T-cell (primary cell): Measurements from ENCODE around the gene PYGB. TPM values are rescaled to one million over a fixed set of nuclear protein-coding genes. Genes with fewer than 3 reads are reported as not detected.
A peak's percentile ranks its signal among the peaks of the same experiment; 100 is the strongest.
"Not testable (repeated sequence)": the region's sequence is repeated elsewhere in the genome, so short reads cannot be mapped to it uniquely, and the experiment has no call there.

Experiments used
- ATAC-seq, 4 experiments: fragments of 200-7000 bp in 3 of 4; fragments of 150-1000 bp in 1 of 4; cut with Tn5 transposase; replicated peaks in 1 of 4; 1 replicate in 3 of 4; 2 replicates in 1 of 4; pipeline ENCODE4 v1.10.0; 2021; ENCODE audit warnings: moderate library complexity in 3 of 4, mild to moderate bottlenecking in 2 of 4, moderate number of reproducible peaks in 1 of 4
- CTCF ChIA-PET, 2 donors: fragments of 300-600 bp; sonication (Branson Sonifier 250); formaldehyde crosslinking; loops; one replicate each; lab custom pipeline; 2022; ENCODE audit warnings: antibody characterized with exemption in 2 of 2; lab: Charles Lee
- POLR2A ChIA-PET, 2 donors: fragments of 300-600 bp; sonication (Branson Sonifier 250); formaldehyde crosslinking; loops; one replicate each; lab custom pipeline; 2022; ENCODE audit warnings: antibody characterized with exemption in 2 of 2; lab: Charles Lee
- DNase-seq, 35 experiments: peaks; one replicate each; pipeline versions ENCODE4 v3.0.0 to v3.0.0-alpha.2; 2013 to 2023
- H3K27ac ChIP-seq: one replicate; pipeline ENCODE4 v1.5.1; 2013; ENCODE audit warnings: low read length
- H3K27me3 ChIP-seq, 2 experiments: replicated peaks in 1 of 2; 1 replicate in 1 of 2; 2 replicates in 1 of 2; pipeline versions ENCODE4 v1.6.1 to v1.7.0; 2013; ENCODE audit warnings: low read length in 1 of 2, mixed read lengths in 1 of 2; ENCODE audit not compliant: control insufficient read depth in 2 of 2, insufficient read depth in 2 of 2; ENCODE audit errors: extremely low read depth in 1 of 2
- H3K36me3 ChIP-seq, 2 donors: 1 replicate in 1 of 2; 2 replicates in 1 of 2; pipeline versions ENCODE4 v1.6.1 to v1.7.0; 2013; ENCODE audit warnings: low read length in 1 of 2; ENCODE audit not compliant: control insufficient read depth in 2 of 2, insufficient read depth in 1 of 2; ENCODE audit errors: extremely low read depth in 1 of 2
- H3K4me1 ChIP-seq, 2 experiments: 1 replicate in 1 of 2; 2 replicates in 1 of 2; pipeline versions ENCODE4 v1.6.1 to v1.7.0; 2013; ENCODE audit warnings: low read length in 2 of 2, mixed read lengths in 1 of 2; ENCODE audit not compliant: insufficient read depth in 2 of 2, control insufficient read depth in 1 of 2; ENCODE audit errors: extremely low read depth in 1 of 2
- H3K4me3 ChIP-seq, 2 donors: 1 replicate in 1 of 2; 2 replicates in 1 of 2; pipeline versions ENCODE4 v1.5.1 to v1.7.0; 2013; ENCODE audit warnings: mild to moderate bottlenecking in 2 of 2, low read length in 1 of 2, moderate library complexity in 1 of 2; ENCODE audit not compliant: control insufficient read depth in 1 of 2; ENCODE audit errors: extremely low read depth in 1 of 2
- H3K9me3 ChIP-seq: 2 replicates; pipeline ENCODE4 v1.7.0; 2013
- H3K27ac Mint-ChIP-seq, 2 donors: one replicate each; pipeline ENCODE4 v1.8.0; 2020 to 2021; ENCODE audit warnings: mild to moderate bottlenecking in 2 of 2, mixed read lengths in 2 of 2
- H3K27me3 Mint-ChIP-seq, 2 donors: one replicate each; pipeline ENCODE4 v1.8.0; 2021 to 2022; ENCODE audit warnings: mixed read lengths in 2 of 2
- H3K36me3 Mint-ChIP-seq: one replicate; pipeline ENCODE4 v1.8.0; 2021; ENCODE audit warnings: mixed read lengths
- H3K4me1 Mint-ChIP-seq, 3 donors: one replicate each; pipeline ENCODE4 v1.8.0; 2020 to 2022; ENCODE audit warnings: mixed read lengths in 3 of 3, mild to moderate bottlenecking in 1 of 3
- H3K4me3 Mint-ChIP-seq, 3 donors: one replicate each; pipeline ENCODE4 v1.8.0; 2020 to 2022; ENCODE audit warnings: mild to moderate bottlenecking in 3 of 3, mixed read lengths in 3 of 3, moderate library complexity in 3 of 3
- H3K9me3 Mint-ChIP-seq, 3 donors: one replicate each; pipeline ENCODE4 v1.8.0; 2020 to 2022; ENCODE audit warnings: mixed read lengths in 3 of 3
- WGBS: methylation state at CpG from one replicate; pipeline ENCODE4 v1.1.5; 2013; ENCODE audit warnings: missing lambda C conversion rate; ENCODE audit not compliant: insufficient coverage; 5-methylcytosine and 5-hydroxymethylcytosine counted together
- total RNA-seq, 35 experiments: library from RNA in 6 of 35; stranded (reverse) in 6 of 35; fragments of 120-200 nt in 1 of 35; gene quantifications; one replicate each; pipeline versions ENCODE4 v1.2.1 to v1.2.4 and lab custom pipeline; 2013 to 2026

PYGB gene
- total RNA-seq, 5 donors from 2014 or later (not counting 1 experiment from before 2014, with no cell fraction given): 29.7 to 53.4 (median 36.5) TPM

DNA sequence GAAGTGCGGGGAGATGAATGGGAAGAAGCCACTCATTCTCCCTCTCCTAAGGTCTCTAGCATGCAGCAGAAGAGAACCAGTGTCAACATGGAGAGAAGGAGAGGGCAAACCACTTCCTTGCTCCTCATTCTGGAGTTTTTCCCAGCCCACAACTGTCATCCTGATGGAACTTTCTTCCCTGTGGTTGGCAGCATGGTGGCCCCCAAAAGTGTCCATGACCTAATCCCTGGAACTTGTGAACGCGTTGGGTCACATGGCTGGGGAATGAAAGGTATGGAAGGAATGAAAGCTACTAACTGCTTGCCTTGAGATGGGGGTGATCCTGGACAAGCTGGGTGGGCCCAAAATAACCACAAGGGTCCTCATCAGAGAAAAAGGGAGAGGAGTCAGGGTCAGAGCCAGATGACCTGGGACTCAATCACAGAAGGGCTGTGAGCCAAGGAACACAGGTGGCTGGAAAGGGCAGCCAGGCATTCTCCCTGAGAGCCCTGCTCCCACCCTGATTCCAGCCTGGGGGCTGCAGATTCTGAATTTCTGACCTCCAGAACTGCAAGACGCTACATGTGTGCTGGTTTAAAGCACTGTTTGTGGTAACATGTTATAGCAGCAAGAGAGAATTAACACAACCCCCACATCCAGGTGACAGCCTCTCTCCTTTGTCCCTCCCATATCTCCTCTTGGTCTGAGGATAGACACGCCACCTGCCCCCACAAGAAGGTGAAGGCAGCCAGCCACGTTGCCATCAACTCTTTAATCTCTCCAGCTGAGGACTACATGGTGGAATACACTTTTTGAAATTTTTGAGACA, 63.2 kb downstream of the PYGB start:
- peaks cover 9% of the 10 kb centered on the region for H3K36me3 Mint-ChIP-seq
- Histone ChIP-seq H3K4me1 (peaks cover 8 to 19% of the 10 kb centered on the region in 2 experiments), H3K9me3 (no peaks in the 10 kb centered on the region), H3K27ac (peak overlapping the region; percentile 11), H3K27me3 (no peaks in the 10 kb centered on the region), H3K36me3 (peaks cover 0 to 25% of the 10 kb centered on the region in 2 donors), H3K4me3 (no peak overlapping the region)
- CTCF ChIA-PET: no interaction called here
- peak overlapping the region; percentile 57 to 77 (median 65) for H3K4me3 Mint-ChIP-seq
- H3K27me3 Mint-ChIP-seq: no peaks in the 10 kb centered on the region
- 80% methylated on average over 3 of the region's 6 CpGs for WGBS
- H3K9me3 Mint-ChIP-seq: no peaks in the 10 kb centered on the region
- no peak for DNase-seq
- peak overlapping the region; percentile 85 to 90 for H3K27ac Mint-ChIP-seq
- POLR2A ChIA-PET: no interaction called here
- H3K4me1 Mint-ChIP-seq: peaks cover 28 to 34% (median 28%) of the 10 kb centered on the region in 3 donors
- no peak for ATAC-seq

DNA sequence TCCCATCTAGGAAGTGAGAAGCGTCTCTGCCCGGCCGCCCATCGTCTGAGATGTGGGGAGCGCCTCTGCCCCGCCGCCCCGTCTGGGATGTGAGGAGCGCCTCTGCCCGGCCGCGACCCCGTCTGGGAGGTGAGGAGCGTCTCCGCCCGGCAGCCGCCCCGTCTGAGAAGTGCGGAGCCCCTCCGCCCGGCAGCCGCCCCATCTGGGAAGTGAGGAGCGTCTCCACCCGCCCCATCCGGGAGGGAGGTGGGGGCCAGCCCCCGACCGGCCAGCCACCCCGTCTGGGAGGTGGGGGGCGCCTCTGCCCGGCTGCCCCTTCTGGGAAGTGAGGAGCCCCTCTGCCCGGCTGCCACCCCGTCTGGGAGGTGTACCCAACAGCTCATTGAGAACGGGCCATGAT, 64.8 kb downstream of the PYGB start:
- Mint-ChIP-seq H3K36me3 (peaks cover 15% of the 10 kb centered on the region), H3K4me1 (peaks cover 28 to 35% (median 28%) of the 10 kb centered on the region in 3 donors)
- POLR2A ChIA-PET, H3K9me3 ChIP-seq, H3K27ac Mint-ChIP-seq, H3K4me3 Mint-ChIP-seq, DNase-seq, H3K4me3 ChIP-seq, CTCF ChIA-PET, ATAC-seq, H3K27ac ChIP-seq, H3K27me3 Mint-ChIP-seq, H3K9me3 Mint-ChIP-seq, H3K27me3 ChIP-seq: not testable (repeated sequence)
- 100% methylated on average over 3 of the region's 33 CpGs for WGBS
- peaks cover 0 to 11% of the 10 kb centered on the region in 2 donors for H3K36me3 ChIP-seq
- peaks cover 8 to 27% of the 10 kb centered on the region in 2 experiments for H3K4me1 ChIP-seq

DNA sequence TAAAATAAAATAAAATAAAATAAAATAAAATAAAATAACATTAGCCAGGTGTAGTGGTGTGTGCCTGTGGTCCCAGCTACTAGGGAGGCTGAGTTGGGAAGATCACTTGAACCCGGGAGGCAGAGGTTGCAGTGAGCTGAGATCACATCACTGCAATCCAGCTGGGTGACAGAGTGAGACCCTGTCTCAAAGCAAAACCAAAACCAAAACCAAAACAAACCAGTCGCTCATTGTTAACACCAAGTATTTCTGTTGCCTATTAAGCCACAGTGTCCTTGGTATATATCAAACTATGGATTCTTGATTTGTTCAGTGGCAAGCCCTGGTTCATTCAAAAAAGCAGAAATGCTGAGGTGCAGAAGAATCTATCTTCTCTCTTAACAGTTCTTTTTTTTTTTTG, 65.7 kb downstream of the PYGB start:
- H3K27ac ChIP-seq: no peak overlapping the region
- CTCF ChIA-PET: no interaction called here
- WGBS: 17% methylated on average over 1 of the region's 2 CpGs
- no peaks in the 10 kb centered on the region for H3K27me3 Mint-ChIP-seq
- H3K4me1 ChIP-seq: peaks cover 8 to 30% of the 10 kb centered on the region in 2 experiments
- no peaks in the 10 kb centered on the region for H3K9me3 Mint-ChIP-seq
- DNase-seq (no peak), ATAC-seq (no peak)
- H3K4me3 ChIP-seq: no peak overlapping the region
- H3K36me3 Mint-ChIP-seq: peaks cover 15% of the 10 kb centered on the region
- H3K4me3 Mint-ChIP-seq: no peak overlapping the region
- H3K9me3 ChIP-seq: no peaks in the 10 kb centered on the region
- H3K4me1 Mint-ChIP-seq: peaks cover 28 to 36% (median 28%) of the 10 kb centered on the region in 3 donors
- H3K36me3 ChIP-seq: peaks cover 0 to 2% of the 10 kb centered on the region in 2 donors
- POLR2A ChIA-PET: no interaction called here
- no peak overlapping the region for H3K27ac Mint-ChIP-seq
- no peaks in the 10 kb centered on the region for H3K27me3 ChIP-seq

DNA sequence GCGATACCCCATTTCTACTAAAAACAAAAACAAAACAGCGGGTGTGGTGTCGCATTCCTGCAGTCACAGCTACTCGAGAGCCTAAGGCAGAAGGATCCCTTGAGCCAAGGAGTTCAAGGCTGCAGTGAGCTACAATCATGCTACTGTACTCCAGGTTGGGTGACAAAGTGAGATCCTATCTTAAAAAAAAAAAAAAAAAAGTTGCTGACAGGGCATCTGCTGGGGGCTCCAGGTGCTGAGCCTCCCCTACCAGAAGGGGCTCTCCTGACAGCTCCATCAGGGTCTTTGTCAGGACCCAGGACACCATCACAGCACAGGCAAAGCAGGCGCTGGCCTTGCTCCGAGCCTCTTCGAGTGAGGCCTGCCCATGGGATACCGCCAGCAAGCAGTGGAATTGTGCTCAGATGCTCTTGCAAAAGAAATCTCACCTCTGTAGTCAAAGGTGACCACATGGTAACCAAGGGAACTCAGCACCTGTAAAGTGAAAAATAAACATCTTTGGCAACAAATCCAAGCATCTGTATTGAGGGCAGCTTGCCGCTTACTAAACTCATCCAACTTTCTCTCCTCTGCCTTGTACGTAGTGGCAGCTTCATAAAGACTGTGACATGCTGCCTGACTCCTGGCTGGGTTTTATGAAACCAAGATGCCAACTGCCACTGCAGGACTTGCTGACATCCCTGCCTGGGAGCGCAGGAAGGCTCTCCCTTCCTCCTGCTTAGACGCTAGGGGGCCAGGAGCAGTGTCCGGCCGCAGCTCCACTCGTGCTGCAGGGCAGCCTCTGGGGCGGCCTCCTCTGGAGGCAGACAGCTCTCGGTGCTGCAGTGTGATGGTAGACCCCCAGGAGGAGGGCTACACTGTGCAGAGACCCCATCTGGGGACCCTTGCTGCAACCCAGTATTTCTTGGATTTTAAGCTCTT, 66.9 kb downstream of the PYGB start:
- Mint-ChIP-seq H3K27ac (no peak overlapping the region), H3K9me3 (no peaks in the 10 kb centered on the region), H3K27me3 (no peaks in the 10 kb centered on the region), H3K36me3 (peaks cover 15% of the 10 kb centered on the region), H3K4me3 (no peak overlapping the region), H3K4me1 (peaks cover 28 to 33% (median 28%) of the 10 kb centered on the region in 3 donors)
- Histone ChIP-seq H3K4me1 (peaks cover 11 to 33% of the 10 kb centered on the region in 2 experiments), H3K36me3 (no peaks in the 10 kb centered on the region), H3K4me3 (no peak overlapping the region), H3K27ac (no peak overlapping the region), H3K27me3 (no peaks in the 10 kb centered on the region), H3K9me3 (no peaks in the 10 kb centered on the region)
- POLR2A ChIA-PET: no interaction called here
- DNase-seq (no peak), ATAC-seq (no peak)
- CTCF ChIA-PET: no interaction called here
- 99% methylated on average over 12 of the region's 17 CpGs for WGBS

DNA sequence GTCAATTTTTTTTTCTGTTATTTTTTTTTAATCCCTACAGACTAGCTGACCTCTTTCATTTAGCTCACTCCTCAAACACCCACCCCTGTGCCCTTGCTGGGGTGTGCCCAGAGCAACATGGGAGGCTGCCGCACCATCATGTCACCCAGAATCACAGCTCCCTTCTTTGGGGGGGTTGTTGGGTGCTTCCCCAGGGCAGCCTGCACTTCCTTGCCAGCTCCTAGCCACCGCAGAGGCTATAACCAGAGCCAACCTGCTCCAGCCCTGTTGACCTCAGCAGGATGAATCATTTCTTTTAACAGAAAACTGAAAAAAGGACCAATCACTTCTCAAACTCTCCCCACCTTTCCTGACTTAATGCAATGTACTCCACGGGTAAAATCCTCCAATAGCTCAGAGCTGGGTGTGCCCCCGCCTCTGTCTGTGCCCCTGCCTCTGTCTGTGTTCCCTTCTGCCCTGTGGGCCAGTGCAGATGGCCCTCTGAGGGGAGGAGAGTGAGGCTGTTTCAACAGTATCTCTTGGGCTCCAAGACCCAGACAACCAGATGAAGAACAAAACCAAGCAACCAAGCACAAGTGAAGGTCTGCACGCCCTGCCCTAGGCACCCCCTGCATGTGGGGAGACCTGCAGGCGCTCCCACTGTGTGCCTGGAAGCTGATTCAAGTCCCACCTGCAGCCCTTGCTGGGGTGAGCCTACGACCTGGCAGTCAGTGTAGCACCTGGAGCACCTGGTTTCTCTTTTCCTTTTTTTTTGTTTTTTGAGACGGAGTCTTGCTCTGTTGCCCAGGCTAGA, 67.7 kb downstream of the PYGB start:
- Mint-ChIP-seq H3K27ac (no peak overlapping the region), H3K4me3 (no peak overlapping the region), H3K4me1 (peaks cover 20 to 29% (median 22%) of the 10 kb centered on the region in 3 donors), H3K36me3 (peaks cover 18% of the 10 kb centered on the region), H3K9me3 (no peaks in the 10 kb centered on the region), H3K27me3 (no peaks in the 10 kb centered on the region)
- Histone ChIP-seq H3K27me3 (no peaks in the 10 kb centered on the region), H3K27ac (no peak overlapping the region), H3K4me3 (no peak overlapping the region), H3K36me3 (peaks cover 0 to 6% of the 10 kb centered on the region in 2 donors), H3K4me1 (peaks cover 6 to 27% of the 10 kb centered on the region in 2 experiments), H3K9me3 (no peaks in the 10 kb centered on the region)
- ChIA-PET CTCF (no interaction called here), POLR2A (no interaction called here)
- 90% methylated on average over 4 of the region's 8 CpGs for WGBS
- DNase-seq: no peak
- ATAC-seq: no peak
